Stimulated activated CD8-positive, alpha-beta memory T cell treated with anti-CD3 and anti-CD28 coated beads, Interleukin-12 subunit alpha, Interleukin-12 subunit beta, amount 100 ng/mL, for 24 hours (primary cell): Measurements from ENCODE around the gene JARID2.

Experiments used
- DNase-seq: peaks from one replicate; pipeline ENCODE4 v3.0.0-alpha.2; 2020; ENCODE audit errors: extremely low read depth

JARID2 gene

GRCh38 chr6:15439410-15440025 is 193.6 kb downstream of the JARID2 start:
- DNase-seq: no peak

GRCh38 chr6:15440040-15440439 is 194.2 kb downstream of the JARID2 start:
- no peak for DNase-seq

- no peak for DNase-seq
Observed at GRCh38 chr6:15441215-15441868, 195.5 kb downstream of the JARID2 start.

DNA sequence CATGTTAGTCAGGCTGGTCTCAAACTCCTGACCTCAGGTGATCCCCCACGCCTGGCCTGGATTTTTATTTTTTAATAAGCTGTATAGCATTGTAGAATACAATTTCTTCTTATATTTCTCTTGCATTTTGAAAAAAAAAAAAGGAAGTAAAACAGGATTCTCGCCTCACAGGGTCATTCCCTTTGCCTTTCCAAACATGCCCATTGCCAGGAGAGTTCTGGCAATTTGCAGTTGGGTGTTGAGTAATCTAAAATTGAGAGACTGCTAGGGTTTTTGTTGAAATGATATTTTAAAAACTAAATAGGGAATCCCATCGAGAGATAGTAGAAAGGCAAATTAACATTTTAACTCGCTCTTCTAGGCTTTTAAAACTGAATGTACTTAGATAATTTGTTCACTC is 196.1 kb downstream of the JARID2 start:
- no peak for DNase-seq

DNA sequence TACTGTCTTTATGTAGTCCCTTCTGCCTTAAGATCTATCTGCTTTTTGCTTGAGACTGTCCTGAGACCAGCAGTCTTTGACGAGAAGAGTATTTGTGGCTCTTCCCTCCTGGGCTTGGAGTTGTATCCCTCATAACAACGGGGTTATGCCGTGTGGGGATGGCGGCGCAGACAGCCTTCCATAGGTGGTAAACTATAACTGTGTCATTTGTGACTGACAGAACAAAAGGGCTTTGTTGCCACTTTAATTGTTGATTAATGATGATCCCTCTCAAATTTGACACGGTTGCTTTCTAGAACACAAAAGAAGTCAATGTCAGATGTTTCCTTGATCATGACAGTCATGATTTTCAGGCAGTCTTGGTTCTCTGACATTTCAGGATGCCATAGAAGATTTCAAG is 196.6 kb downstream of the JARID2 start:
- no peak for DNase-seq

DNA sequence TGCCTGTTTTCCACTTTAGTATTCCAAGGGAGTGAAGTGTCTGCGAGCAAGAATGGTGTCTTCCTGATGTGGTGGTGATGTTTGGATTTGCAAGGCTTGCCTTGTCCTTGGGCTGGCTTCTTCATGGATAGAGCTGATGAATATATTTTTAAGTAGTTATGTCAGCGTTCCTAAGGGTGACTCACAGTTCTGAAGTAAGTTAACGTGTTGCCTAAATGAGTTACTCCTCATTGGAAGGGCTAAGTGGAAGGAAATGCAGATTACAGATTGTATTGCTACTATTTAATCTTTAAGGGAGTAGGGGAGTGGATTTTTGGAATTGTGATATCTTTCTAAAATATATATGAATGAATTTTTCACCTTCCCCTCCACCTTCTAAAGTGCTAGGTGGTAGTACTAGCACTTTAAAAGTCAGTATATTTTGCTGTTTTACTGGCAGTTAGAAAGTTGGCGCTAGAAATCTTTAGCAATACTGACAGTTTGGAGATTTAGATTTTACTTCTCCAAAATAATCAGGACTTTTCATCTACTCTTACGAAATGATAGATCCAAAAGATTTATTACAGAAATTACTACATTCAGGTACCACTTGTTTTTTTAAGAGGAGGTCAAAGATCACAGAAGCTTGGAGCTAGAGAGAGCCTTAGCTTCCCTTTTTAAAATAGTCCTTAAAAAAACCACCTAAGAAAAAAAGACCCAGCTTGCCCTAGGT is 197.4 kb downstream of the JARID2 start:
- no peak for DNase-seq

GRCh38 chr6:15444081-15444731 is 198.3 kb downstream of the JARID2 start:
- DNase-seq: no peak

- DNase-seq: no peak
Observed at GRCh38 chr6:15444881-15445280, 199.0 kb downstream of the JARID2 start.

- no peak for DNase-seq
Observed at GRCh38 chr6:15447546-15448267, 201.8 kb downstream of the JARID2 start.

DNA sequence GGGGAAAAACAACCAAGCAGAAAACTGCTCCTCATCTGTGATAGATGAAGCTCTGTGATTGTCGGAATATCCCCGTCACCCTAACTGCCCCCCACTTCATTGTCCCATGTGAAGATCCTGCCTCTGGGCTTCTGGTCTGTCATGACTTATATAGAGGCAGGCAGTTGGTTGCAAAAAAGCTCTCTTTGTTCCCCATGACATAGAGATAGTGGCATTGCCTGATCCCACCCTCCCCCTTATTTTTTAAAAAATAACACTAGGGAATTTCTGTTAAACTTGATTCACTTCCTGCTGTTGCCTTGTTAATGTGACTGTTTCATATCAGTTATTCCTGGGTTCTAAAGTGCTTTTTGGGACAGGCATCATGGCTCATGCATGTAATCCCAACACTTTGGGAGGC is 203.1 kb downstream of the JARID2 start:
- DNase-seq: no peak

DNA sequence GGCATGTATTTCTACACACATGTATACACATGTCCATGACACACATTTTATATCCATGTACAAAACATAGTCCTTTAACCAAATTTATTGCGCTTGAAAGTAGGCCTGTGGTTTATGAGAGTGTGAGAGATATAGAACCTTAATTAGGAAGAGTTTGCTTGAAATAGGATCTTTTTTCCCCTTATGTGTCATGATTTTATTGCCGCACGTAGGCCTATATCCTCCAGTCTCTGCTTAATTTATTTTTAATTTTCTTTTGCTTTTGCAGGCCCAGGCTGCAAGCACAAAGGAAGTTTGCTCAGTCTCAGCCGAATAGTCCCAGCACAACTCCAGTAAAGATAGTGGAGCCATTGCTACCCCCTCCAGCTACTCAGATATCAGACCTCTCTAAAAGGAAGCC is 205.9 kb downstream of the JARID2 start:
- DNase-seq: no peak

DNA sequence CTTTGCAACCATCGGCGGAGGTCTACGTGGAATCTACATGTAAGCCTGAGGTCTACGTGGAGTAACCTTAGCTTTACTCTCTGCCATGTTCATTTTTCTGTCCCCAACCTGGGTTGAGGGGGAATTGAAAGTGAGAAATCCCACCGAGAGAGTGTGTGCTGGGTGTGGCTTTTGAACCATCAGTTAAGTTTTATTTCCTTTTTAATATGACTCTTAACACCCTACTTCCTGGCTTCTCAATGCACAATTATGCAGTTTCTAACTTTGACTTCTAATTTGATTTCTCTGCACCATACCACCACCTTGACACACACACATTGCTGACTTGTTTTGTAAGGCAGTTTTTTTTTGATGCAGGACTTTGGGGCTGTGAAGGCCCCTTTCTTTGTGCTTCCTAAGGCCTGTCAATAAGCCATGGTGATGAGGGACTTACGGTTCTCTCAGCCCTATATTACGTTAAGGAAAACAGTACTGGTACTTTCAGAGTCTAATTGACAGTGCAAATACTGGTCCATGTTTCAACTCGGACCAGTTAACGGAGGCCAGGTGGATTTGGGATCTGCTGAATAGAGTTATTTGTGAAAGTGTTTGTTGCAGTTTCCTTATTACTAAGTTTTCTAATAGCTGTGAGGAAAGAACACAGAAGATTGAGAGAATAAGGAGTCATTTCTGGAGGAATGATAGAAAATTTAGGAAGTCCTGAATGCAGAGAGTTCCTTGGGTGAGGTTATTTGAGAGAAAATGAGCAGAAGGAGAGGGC is 206.5 kb downstream of the JARID2 start:
- DNase-seq: no peak

DNA sequence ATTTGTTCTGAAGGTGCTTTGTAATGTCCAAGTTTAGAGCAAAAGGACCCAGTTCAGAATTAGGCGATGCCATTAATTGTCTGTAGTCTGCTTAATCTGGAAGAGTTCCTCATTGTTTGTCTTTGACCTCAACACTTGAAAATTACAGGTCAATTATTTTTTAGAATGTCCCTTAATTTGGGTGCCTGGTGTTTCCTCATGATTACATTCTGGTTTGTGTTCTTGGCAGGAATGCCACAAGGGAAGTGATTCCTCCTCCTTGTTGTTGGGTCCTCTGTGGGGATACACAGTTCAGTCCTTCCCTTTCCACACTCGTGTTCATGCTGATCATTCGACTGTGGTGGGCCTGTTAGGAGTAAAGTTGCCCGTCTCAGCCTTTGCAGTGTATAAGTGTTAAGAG is 207.3 kb downstream of the JARID2 start:
- no peak for DNase-seq

GRCh38 chr6:15453622-15454021 is 207.8 kb downstream of the JARID2 start:
- DNase-seq: no peak

DNA sequence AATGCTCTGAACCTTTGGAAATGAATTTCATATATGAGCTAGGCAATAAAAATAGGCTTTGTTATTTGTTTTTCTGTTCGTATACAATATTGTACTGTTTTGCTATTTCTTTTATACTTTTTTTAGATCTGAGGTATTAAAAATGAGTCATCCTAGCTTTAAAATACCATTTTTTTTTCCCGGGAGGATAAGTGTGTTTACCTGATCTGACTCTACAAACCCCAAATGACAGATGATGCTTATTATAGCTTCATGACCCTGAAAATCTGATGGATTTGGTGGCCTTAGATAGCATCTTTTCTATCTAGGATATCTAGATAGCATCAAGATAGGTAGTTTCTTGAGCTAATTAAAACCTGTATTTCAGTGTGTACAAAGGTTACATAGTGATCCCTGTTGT is 210.6 kb downstream of the JARID2 start:
- no peak for DNase-seq

DNA sequence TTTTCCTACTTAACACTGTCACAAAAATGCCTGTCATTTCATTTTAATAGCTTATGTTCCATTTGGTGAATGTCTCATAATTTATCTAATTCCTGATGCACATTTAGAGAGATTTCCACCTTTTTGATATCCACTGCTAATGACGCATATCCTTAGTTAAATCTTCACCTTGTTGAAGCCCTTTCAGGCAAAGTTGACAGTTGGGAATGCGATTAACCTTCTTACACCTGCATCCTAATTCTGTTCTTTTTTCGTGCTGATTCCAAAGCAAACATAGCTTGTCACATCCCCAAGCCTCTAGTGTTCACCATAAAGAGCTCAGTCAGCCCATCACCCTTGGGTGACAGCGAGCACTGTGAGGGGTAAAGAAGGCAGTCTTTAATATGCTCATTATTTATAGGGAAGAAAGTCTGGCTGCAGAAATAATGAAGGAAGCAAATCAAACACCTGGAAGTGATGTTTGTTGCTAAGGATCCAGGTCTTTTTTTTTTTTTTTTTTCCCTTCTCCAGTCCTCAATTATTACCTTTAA is 211.3 kb downstream of the JARID2 start:
- DNase-seq: no peak

DNA sequence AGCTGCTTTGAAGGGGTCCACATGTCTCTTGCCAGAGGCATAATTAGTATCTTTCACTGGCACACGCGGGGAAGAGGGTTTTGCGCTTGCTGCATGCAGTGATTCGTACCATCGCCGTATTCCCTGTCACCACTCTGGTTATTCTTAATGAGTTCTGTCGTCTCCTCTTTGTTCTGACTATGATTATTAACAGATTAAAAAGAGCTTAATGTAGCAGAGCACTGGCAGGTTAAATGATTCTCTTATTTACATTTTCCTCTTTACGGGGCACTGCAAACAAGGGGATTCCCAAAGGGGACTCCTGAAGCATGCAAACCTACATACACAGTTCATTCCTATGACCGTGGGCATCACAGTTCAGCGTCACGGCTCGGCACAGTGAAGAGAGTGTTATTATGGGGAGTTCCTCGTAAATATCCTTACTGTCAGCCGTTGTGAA is 212.2 kb downstream of the JARID2 start:
- no peak for DNase-seq

DNA sequence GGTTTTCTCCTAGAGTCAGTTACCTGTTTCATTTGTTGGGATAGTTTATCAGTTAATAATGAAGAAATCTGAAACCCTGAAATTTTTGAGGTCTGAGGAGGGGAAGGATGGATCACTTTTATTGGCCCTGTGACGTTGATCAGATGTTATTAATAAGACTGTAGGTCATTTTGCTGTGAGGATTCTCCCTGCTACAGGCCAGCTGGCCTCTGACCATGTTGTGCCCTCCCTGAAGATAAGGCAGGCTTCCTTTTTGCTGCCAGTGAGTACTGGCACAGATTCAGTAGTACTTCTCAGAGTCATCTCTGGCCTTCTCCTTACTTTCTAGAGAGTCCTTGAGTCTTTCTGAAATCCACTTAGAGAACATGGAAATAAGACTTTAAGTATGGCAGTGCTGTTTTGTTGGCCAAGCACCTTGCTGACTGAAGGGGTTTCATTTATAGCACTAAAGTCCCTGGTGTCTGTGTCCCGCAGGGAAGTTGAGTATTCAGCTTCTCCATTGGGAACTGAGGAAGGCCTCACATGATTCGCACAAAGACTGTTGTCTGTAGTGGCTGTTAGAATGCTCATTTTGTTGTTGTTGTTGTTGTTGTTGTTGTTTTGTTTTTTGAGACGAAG is 214.3 kb downstream of the JARID2 start:
- DNase-seq: no peak

- no peak for DNase-seq
Observed at GRCh38 chr6:15461127-15461944, 215.5 kb downstream of the JARID2 start.

DNA sequence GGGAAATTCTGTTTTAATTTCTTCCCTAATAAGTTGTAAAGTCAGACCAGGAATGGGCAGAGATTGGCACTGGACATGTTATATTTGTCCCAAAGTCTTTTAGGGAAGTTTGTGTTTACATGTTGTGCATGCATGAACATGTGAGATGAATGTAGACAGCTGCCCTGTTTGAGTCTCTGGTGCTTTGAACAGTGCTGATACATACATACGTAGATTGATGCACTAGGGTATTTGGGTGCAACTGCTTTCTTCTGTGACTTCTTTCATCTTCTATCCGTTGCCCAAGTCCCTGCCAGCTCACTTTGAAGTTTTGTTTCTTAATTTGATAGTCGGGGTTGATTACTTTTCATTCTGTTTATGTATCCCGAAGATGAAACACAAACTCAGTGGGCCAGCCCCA is 216.4 kb downstream of the JARID2 start:
- no peak for DNase-seq
